OCI-LY7 (cell line): ENCODE results near the gene KLHL22. TPM values are rescaled to one million over a fixed set of nuclear protein-coding genes. Genes with fewer than 3 reads are reported as not detected.
A peak's percentile ranks its signal among the peaks of the same experiment; 100 is the strongest.
"Not testable (repeated sequence)": the region's sequence is repeated elsewhere in the genome, so short reads cannot be mapped to it uniquely, and the experiment has no call there.

Experiments
- BruUV-seq: library from RNA; stranded (reverse); fragments of 400-500 nt; replicated peaks from 2 replicates; lab custom pipeline; 2021; lab: Mats Ljungman, UMichigan
- CTCF ChIA-PET: fragments of 300-600 bp; sonication (Branson Sonifier 250); formaldehyde crosslinking; loops from one replicate; lab custom pipeline; 2022; ENCODE audit warnings: antibody characterized with exemption; ENCODE audit not compliant: unreplicated experiment; lab: Charles Lee
- POLR2A ChIA-PET: fragments of 300-600 bp; sonication (Branson Sonifier 250); formaldehyde crosslinking; loops from one replicate; lab custom pipeline; 2022; ENCODE audit warnings: antibody characterized with exemption; lab: Charles Lee
- DNase-seq: peaks from one replicate; pipeline ENCODE4 v3.0.0-alpha.2; 2015; ENCODE audit warnings: low spot score
- H2AFZ ChIP-seq: fragments of 200-600 bp; sonication (generic), shearing (Covaris generic); 2 replicates; pipeline ENCODE4 v1.6.1; 2014; ENCODE audit warnings: mild to moderate bottlenecking, antibody characterized with exemption, low read length, moderate library complexity
- H3K27ac ChIP-seq: fragments of 200-600 bp; sonication (generic); 2 replicates; pipeline ENCODE4 v1.5.1; 2014; ENCODE audit warnings: mixed run types, low read depth, mild to moderate bottlenecking, moderate library complexity, low read length, inconsistent platforms; ENCODE audit not compliant: poor library complexity, severe bottlenecking
- H3K36me3 ChIP-seq: fragments of 200-600 bp; sonication (generic); 2 replicates; pipeline ENCODE4 v1.6.1; 2014; ENCODE audit warnings: mild to moderate bottlenecking, antibody characterized with exemption, low read length, moderate library complexity, mixed read lengths; ENCODE audit not compliant: insufficient read depth
- H3K4me1 ChIP-seq: fragments of 200-600 bp; sonication (generic); 2 replicates; pipeline ENCODE4 v1.5.1; 2014; ENCODE audit warnings: mild to moderate bottlenecking, low read length; ENCODE audit not compliant: insufficient read depth, poor library complexity, severe bottlenecking
- H3K4me2 ChIP-seq: fragments of 200-600 bp; sonication (generic); 2 replicates; pipeline ENCODE4 v1.6.1; 2014; ENCODE audit warnings: mild to moderate bottlenecking, low read length
- H3K4me3 ChIP-seq: fragments of 200-600 bp; sonication (generic); 2 replicates; pipeline ENCODE4 v1.5.1; 2014; ENCODE audit warnings: mild to moderate bottlenecking, low read depth, low read length; ENCODE audit not compliant: poor library complexity, severe bottlenecking
- H3K79me2 ChIP-seq: fragments of 200-600 bp; sonication (generic); 2 replicates; pipeline ENCODE4 v1.6.1; 2016; ENCODE audit warnings: low read depth, mild to moderate bottlenecking, low read length, moderate library complexity, mixed read lengths; ENCODE audit not compliant: insufficient read depth
- H3K9me2 ChIP-seq: fragments of 200-600 bp; sonication (generic); 2 replicates; pipeline ENCODE4 v1.6.1; 2016; ENCODE audit warnings: mild to moderate bottlenecking, low read length, mixed read lengths; ENCODE audit not compliant: insufficient read depth
- H3K9me3 ChIP-seq: fragments of 200-600 bp; sonication (generic); 2 replicates; pipeline ENCODE4 v1.6.1; 2014; ENCODE audit warnings: mild to moderate bottlenecking, mixed run types, low read length, mixed read lengths
- H4K20me1 ChIP-seq: fragments of 200-600 bp; sonication (generic); 2 replicates; pipeline ENCODE4 v1.6.1; 2014; ENCODE audit warnings: mild to moderate bottlenecking, antibody characterized with exemption, low read length, moderate library complexity, mixed read lengths; ENCODE audit not compliant: insufficient read depth
- CTCF ChIP-seq: fragments of 200-600 bp; sonication (generic); conservative IDR thresholded peaks from 2 replicates; pipeline ENCODE4 v1.5.1; 2014; ENCODE audit warnings: mild to moderate bottlenecking, antibody characterized with exemption, low read length, moderate library complexity, mixed read lengths
- EZH2phosphoT487 ChIP-seq: fragments of 200-600 bp; sonication (generic); IDR thresholded peaks from 2 replicates; pipeline ENCODE4 v1.6.1; 2018; ENCODE audit warnings: low read depth, borderline replicate concordance, mild to moderate bottlenecking, mixed run types, antibody characterized with exemption, low read length, moderate library complexity, mixed read lengths
- intact Hi-C: fragments of 100-400 bp; cut with micrococcal nuclease; formaldehyde crosslinking; loops from one replicate; pipeline ENCODE4 v1.10.0; 2022; ENCODE audit not compliant: unreplicated experiment
- total RNA-seq, 2 experiments: library from RNA; depleted of rRNA in 1 of 2; stranded (reverse); fragments of >200 nt in 1 of 2; shearing (Covaris generic) in 1 of 2; gene quantifications; 2 replicates each; pipeline ENCODE4 v1.2.3, GENCODE V29; 2014 to 2022

KLHL22 gene
- total RNA-seq, 2 experiments from 2014 or later = 14.8 to 38.1 TPM

- Histone ChIP-seq H3K4me2 (no peak overlapping the region), H3K36me3 (no peaks in the 10 kb centered on the region), H2AFZ (no peak overlapping the region), H4K20me1 (no peaks in the 10 kb centered on the region), H3K9me2 (no peaks in the 10 kb centered on the region), H3K9me3 (no peaks in the 10 kb centered on the region), H3K79me2 (no peaks in the 10 kb centered on the region), H3K4me3 (no peak overlapping the region), H3K27ac (no peak overlapping the region), H3K4me1 (peaks cover 3% of the 10 kb centered on the region)
- POLR2A ChIA-PET = no interaction called here
- no TSS peak for BruUV-seq
- no peak for DNase-seq
- intact Hi-C loops = loop anchor here (5.0 kb wide), 1 partner anchor 278 kb away; no protein-coding TSS in a partner anchor
- CTCF ChIA-PET = no interaction called here
- TF ChIP-seq CTCF (no peak), EZH2phosphoT487 (no peak)
These were observed 76.0 kb downstream of the KLHL22 start for GRCh38 chr22:20419664-20419951.

GRCh38 chr22:20418211-20418788 is 77.3 kb downstream of the KLHL22 start:
- Histone ChIP-seq H3K9me2 (no peaks in the 10 kb centered on the region), H3K4me1 (peaks cover 3% of the 10 kb centered on the region), H2AFZ (peak overlapping the region; percentile 62; the same call in 1 of the 2 replicates), H3K79me2 (no peaks in the 10 kb centered on the region), H3K4me3 (peak overlapping the region; percentile 28), H3K36me3 (no peaks in the 10 kb centered on the region), H3K4me2 (peak overlapping the region; percentile 81), H3K27ac (no peak overlapping the region), H3K9me3 (no peaks in the 10 kb centered on the region), H4K20me1 (no peaks in the 10 kb centered on the region)
- intact Hi-C loops = loop anchor here (1.0 to 5.0 kb wide), 4 partner anchors 38 to 279 kb away; no protein-coding TSS in a partner anchor
- ChIA-PET POLR2A (interaction anchor here (1.6 kb wide), 1 partner anchor 38 kb away, joined by 3 read pairs; no protein-coding TSS in a partner anchor), CTCF (interaction anchor here (0.6 to 1.2 kb wide), 3 partner anchors 12 to 38 kb away, joined by 4 to 6 read pairs (median 4); no protein-coding TSS in a partner anchor)
- no TSS peak for BruUV-seq
- DNase-seq = peak; percentile 71
- no peak for TF ChIP-seq EZH2phosphoT487
- TF ChIP-seq CTCF = peak; percentile 84

- DNase-seq, H3K27ac ChIP-seq, H3K4me1 ChIP-seq, H3K9me2 ChIP-seq, H2AFZ ChIP-seq, H3K79me2 ChIP-seq, H3K9me3 ChIP-seq, H4K20me1 ChIP-seq, POLR2A ChIA-PET, CTCF ChIA-PET, H3K36me3 ChIP-seq, H3K4me3 ChIP-seq, BruUV-seq, H3K4me2 ChIP-seq: not testable (repeated sequence)
- intact Hi-C loops = loop anchor here (5.0 kb wide), 1 partner anchor 282 kb away; no protein-coding TSS in a partner anchor
These were observed 79.9 kb downstream of the KLHL22 start for GRCh38 chr22:20415699-20416098.

- H3K4me1 ChIP-seq, BruUV-seq, H4K20me1 ChIP-seq, H3K9me3 ChIP-seq, H3K4me3 ChIP-seq, H3K27ac ChIP-seq, H2AFZ ChIP-seq, DNase-seq, POLR2A ChIA-PET, H3K4me2 ChIP-seq, H3K36me3 ChIP-seq, H3K79me2 ChIP-seq, H3K9me2 ChIP-seq, CTCF ChIA-PET: not testable (repeated sequence)
- intact Hi-C loops = loop anchor here (5.0 kb wide), 1 partner anchor 282 kb away; no protein-coding TSS in a partner anchor
These were observed 80.4 kb downstream of the KLHL22 start for GRCh38 chr22:20415241-20415640.
